ENCODE results near the gene ATP8B3.

ATP8B3 gene

GRCh38 chr19:1777149-1777548 lies 34.9 kb downstream of the ATP8B3 start:
- no peak for DNase-seq (ENCODE audit: low read depth)
- TF ChIP-seq CTCF (conservative IDR thresholded peaks at IDR 0.05; ENCODE audit: low read depth, low read length), result no peak
- no peak overlapping the region for H3K4me3 ChIP-seq (ENCODE audit: low read length)

GRCh38 chr19:1776606-1777147 lies 35.4 kb downstream of the ATP8B3 start:
- no peak for TF ChIP-seq CTCF (conservative IDR thresholded peaks at IDR 0.05; ENCODE audit: low read depth, low read length)
- no peak overlapping the region for H3K4me3 ChIP-seq (ENCODE audit: low read length)
- DNase-seq (ENCODE audit: low read depth), result no peak

GRCh38 chr19:1775951-1776605 lies 36.0 kb downstream of the ATP8B3 start:
- H3K4me3 ChIP-seq (ENCODE audit: low read length), result no peak overlapping the region
- TF ChIP-seq CTCF (conservative IDR thresholded peaks at IDR 0.05; ENCODE audit: low read depth, low read length), result no peak
- no peak for DNase-seq (ENCODE audit: low read depth)

GRCh38 chr19:1774989-1775772 lies 36.9 kb downstream of the ATP8B3 start:
- no peak for DNase-seq (ENCODE audit: low read depth)

GRCh38 chr19:1773184-1773583 lies 38.9 kb downstream of the ATP8B3 start:
- no peak for TF ChIP-seq CTCF (conservative IDR thresholded peaks at IDR 0.05; ENCODE audit: low read depth, low read length)
- DNase-seq (ENCODE audit: low read depth), result no peak
- no peak overlapping the region for H3K4me3 ChIP-seq (ENCODE audit: low read length)

More at GRCh38 chr19:1774989-1775772, 36.9 kb downstream of the ATP8B3 start:
- peak; percentile 35 for TF ChIP-seq CTCF (conservative IDR thresholded peaks at IDR 0.05; ENCODE audit: low read depth, low read length)
- no peak overlapping the region for H3K4me3 ChIP-seq (ENCODE audit: low read length)

- no peak overlapping the region for H3K4me3 ChIP-seq (ENCODE audit: low read length)
- DNase-seq (ENCODE audit: low read depth), result no peak
- TF ChIP-seq CTCF (conservative IDR thresholded peaks at IDR 0.05; ENCODE audit: low read depth, low read length), result no peak
These were observed 41.1 kb downstream of the ATP8B3 start for GRCh38 chr19:1770866-1771576.
